KG1 (cell line): ENCODE results near the gene NOTCH1.

Source experiments
- DNase-seq: peaks from one replicate; lab custom pipeline; 2025; lab: John Stamatoyannopoulos, UW

NOTCH1 gene

DNA sequence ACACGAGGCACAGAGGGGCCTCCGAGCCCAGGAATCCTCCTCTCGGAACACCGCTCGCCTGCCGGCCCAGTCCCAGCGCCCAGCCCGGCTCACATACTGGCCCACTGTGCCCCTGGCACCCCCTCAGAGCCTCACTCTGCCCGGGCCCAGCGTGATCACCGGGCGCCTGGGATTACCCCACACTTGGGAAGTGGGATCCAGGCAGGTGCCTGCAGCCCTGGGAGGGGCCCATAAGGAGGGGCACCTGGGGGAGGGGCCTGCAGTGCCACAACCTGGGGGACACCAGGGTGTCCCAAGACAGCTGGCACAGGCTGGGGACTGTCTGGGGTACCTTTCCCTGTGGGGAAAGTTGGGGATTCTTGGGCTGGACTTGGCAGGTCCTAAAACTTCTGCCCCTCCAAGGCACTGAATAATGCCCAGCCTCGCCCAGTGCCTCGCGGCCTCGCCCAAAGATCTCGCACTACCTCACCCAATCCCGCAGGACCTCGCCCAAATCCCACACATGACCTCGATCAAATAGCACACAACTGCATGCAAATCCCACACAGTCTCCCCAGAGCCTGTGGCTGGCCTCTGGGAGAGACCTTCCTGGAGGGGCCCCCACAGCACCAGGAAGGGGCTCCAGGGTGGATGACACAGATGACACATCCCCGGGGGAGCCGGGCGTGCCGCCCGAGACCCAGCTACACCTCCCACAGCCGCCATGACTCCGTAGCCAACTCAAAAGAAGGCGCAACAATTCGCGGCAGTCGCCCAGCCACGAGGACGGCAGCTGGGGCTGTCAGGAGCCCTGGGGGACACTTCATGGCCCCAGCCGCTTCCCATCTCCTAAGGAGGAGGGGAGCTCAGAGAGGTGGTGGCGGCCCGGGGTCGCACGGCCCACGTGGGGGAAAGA, 13.7 kb downstream of the NOTCH1 start:
- no peak for DNase-seq

GRCh38 chr9:136531186-136531903, 14.5 kb downstream of the NOTCH1 start:
- no peak for DNase-seq

GRCh38 chr9:136530461-136531089, 15.3 kb downstream of the NOTCH1 start:
- DNase-seq = no peak

- peak; percentile 54 for DNase-seq
Observed at GRCh38 chr9:136529516-136530460, 16.1 kb downstream of the NOTCH1 start.

DNA sequence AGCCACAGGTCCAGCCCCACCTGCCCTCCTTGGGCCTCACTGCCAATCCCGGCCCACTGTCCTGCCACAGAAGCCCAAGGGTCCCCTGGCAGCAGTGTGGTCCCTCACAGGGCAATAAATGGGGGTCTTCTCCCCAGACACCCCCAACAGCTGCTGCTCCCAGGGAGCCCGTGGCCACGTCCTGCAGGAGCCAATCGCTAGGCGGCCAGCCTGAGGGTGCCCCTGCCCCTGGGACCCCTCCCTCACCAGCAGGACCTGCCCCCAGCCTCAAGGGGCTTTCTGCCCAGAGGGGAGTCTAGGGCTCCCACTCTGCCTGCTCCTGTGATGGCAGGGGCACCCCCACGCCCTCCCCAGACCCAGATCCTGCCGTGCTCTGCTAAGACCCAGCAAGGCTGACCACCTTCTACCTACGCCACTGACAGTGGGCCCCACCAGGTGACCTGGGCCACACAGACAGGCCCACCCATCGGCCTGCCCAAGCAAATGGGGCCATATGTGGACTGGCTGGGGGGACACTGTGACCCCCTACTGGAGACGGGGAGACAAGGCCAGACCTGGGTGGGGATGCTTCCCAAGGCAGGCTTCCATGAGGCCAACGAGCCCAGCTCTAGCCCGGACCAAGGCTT, 17.0 kb downstream of the NOTCH1 start:
- DNase-seq = no peak

DNA sequence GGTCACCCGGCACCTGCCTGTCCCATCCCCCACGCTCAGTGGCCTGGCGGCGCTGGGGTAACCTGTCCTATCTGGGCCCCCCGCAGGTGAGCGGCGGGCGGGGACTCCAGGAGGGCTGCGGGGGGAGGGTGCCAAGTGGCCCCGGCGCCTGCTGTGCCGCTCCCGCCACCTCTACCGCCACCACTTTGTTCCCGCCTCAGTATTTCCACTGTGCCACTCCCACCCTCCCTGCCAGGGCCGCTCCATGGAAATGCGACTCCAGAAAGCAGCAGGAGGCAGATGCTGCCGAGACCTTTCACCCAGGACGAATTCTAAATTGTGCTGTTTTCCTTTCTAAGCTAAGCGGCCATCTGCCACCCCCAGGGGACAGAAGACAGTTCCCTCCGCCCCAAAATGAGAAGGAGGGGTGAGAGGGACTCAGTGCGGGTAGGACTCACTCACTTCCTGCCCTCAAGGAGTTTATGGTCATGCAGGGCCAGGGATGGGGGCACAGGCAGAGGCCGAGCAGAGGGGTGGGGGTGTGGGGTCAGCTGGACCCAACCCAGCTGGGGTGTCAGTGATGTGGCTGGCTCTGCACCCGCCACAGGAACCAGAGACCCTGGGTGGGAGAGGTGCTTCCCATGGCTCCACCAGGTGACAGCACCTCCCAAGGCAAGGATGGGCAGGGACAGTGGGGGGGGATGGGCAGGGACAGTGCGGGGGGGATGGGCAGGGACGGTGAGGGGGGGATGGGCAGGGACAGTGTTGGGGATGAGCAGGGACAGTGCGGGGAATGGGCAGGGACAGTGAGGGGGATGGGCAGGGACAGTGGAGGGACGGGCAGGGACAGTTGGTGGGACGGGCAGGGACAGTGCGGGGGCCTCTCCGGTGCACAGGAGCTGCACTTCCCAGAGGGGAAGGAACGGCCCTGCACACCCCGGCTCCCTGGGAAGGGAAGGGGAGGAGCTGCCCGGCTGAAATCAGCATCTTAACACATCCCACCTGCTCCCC, 17.8 kb downstream of the NOTCH1 start:
- no peak for DNase-seq

- DNase-seq = no peak
Observed at GRCh38 chr9:136527131-136527530, 18.7 kb downstream of the NOTCH1 start.

GRCh38 chr9:136526625-136527066, 19.2 kb downstream of the NOTCH1 start:
- DNase-seq = no peak

GRCh38 chr9:136525841-136526499, 19.9 kb downstream of the NOTCH1 start:
- no peak for DNase-seq

DNA sequence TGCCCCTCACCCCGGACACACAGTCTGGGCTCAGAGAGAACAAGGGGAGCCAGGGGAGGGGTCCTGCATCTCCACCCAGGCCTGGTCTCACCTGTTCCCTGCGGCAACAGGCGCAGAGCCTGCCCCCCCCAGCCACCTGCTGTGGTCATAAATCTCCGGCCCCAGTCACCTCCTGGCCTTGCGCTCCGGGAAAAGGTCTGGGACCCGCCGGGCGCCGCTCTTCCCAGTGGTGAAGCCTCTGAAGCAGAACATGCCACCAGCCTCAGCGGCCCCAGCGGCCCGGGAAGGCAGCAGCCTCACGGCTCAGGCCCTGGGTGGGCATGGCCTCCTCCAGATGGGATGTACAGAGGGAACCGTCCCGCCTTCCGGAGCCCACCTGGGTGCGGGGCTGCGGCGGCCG, 20.6 kb downstream of the NOTCH1 start:
- DNase-seq = no peak

GRCh38 chr9:136522314-136523237, 23.3 kb downstream of the NOTCH1 start:
- no peak for DNase-seq

GRCh38 chr9:136521537-136521936, 24.3 kb downstream of the NOTCH1 start:
- no peak for DNase-seq

GRCh38 chr9:136520053-136520540, 25.8 kb downstream of the NOTCH1 start:
- DNase-seq = no peak

DNA sequence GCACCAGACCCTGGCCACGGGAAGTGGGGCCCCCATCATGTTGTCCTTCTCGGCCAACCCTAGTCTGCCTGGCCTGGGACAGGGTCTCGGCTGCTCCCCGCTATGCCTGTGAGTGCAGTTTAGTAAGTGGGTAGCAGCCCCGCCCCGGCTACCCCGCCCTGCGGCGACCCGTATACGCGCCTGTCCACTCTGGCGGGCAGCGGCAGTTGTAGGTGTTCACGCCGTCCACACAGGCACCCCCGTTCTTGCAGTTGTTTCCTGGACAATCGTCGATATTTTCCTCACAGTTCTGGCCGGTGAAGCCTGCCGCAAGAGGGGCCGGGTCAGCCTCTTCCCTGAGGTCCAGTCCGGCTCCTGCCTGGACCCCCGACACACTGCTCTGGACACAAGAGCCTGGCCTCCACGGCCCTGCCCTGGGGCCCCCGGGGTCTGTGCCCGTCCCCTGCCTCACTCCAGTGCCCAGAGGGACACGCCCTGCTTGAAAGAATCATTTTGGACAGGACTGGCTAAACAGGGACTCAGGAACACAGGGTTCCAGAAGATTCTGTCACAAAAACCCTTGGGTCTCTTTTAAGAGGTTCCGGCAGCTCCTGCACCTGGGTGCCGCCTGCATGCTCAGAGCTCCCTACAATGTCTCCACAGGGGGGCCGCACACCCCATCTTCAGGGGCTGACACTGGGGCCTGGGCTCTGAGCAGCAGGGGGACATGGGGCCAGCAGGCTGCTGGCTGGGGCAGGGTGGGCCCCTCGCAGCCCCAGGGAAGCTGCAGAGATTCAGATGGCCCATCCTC, 26.4 kb downstream of the NOTCH1 start:
- DNase-seq = no peak

GRCh38 chr9:136518623-136519022, 27.2 kb downstream of the NOTCH1 start:
- no peak for DNase-seq

DNA sequence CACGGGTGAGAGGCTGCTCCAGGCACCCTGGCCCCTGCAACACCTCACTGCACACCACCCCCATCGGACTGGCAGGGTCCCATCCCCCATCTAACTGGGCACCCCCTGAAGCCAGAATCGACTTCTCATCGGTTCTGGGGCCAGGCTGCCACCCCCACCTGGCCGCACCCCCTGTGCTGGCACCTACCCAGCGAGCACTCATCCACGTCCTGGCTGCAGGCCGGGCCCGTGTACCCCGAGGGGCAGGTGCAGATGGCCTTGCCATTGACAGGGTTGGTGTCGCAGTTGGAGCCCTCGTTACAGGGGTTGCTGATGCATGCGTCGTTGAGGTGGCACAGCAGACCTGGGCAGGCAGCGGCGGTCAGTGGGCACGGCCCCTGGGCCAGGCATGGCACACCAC, 27.9 kb downstream of the NOTCH1 start:
- DNase-seq = no peak
